ENCODE measurements around the gene DHRSX. TPM values are rescaled to one million over a fixed set of nuclear protein-coding genes. Genes with fewer than 3 reads are reported as not detected.
"Not testable (repeated sequence)": the region's sequence is repeated elsewhere in the genome, so short reads cannot be mapped to it uniquely, and the experiment has no call there.

Gene DHRSX
- total RNA-seq, 1 experiment from 2014 or later: 24.5 TPM

DNA sequence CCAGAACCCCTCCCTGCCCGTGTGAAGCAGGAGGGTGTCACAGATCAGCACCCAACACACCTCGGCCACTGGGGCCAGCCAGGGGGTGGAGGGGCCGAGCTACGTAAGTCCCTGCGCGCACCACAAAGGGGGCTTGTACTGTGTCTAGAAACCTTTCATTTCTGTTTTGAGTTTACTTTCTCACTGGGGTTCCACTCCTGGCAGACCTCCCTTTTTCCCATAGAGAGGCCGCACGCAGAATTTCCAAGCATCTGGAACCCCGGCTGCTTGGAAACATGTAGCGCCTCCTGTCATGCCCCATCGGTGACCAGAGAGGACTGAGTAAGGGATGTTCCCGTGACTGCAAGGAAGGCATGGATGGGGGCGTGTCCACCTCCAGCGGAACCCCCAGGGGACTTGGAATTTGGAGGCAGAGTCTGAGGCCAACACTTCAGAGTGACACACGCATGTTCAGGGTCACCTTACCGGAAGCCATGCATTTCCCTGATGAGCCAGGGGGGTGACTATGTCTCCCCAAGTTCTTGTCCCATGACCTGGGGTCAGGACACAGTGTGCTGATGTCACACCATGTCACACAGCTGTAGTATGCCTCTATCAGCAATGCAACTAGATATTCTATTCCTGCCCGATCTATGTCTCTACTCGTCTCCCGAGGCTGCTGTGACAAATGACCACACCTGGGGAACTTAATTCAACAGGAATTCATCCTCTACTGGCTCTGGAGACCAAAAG is 105.3 kb downstream of the DHRSX start:
- DNase-seq (ENCODE audit: low read depth): no peak

DNA sequence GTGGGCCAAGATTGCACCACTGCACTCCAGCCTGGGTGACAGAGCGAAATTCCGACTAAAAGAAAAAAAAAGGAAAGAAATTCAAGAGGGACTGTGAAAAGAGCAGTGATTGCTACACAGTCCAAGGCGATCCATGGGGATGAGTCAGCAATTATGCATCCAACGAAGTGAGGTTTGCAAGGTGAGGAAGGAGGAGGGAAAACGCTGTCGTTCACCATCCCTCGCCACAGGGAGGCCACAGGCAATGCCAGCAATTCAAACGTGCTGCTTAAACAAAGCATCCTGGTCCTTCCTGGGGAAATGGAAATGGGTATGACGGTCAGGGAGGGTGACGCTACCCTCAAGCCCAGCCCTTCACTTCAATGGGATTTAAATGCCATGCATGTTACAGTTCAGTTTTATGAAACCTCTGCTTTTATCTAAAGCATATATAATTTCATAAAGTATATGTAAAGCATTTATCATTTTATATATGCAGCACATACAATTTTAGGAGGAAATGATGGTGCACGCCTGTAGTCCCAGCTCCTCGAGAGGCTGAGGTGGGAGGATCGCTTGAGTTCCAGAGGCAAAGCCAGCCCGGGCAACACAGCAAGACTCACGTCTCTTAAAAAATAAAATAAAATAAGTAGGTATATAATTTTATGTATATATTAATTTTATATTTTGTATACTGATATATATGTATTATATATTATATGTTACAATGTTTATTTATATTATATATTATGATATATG is 108.7 kb downstream of the DHRSX start:
- DNase-seq (ENCODE audit: low read depth): peak; percentile 97

DNA sequence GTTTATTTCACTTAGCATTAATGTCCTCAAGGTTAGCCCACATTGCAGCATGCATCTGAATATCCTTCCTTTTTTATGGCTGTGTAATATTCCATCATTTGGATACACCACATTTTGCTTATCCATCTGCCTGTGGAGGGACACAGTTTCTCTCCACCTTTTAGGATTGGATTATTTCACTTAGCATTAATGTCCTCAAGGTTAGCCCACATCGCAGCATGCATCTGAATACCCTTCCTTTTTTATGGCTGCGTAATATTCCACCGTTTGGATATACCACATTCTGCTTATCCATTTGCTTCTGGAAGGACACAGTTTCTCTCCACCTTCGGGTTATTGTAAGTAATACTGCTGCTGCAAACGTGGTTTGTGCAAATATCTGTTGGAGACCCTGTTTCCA is 110.0 kb downstream of the DHRSX start:
- no peak for DNase-seq (ENCODE audit: low read depth)

DNA sequence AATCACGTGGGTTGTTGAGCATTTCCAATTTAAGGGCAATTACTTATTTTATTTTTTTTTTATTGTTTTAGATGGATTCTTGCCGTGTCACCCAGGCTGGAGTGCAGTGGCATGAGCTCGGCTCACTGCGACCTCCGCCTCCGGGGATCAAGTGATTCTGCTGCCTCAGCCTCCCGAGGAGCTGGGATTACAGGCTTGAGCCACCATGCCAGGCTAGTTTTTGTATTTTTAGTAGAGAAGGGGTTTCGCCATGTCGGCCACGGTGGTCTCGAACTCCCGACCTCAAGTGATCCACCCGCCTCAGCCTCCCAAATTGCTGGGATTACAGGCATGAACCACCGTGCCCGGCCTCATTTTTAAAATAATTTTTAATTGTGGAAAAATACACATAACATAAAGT is 111.0 kb downstream of the DHRSX start:
- DNase-seq (ENCODE audit: low read depth): not testable (repeated sequence)

DNA sequence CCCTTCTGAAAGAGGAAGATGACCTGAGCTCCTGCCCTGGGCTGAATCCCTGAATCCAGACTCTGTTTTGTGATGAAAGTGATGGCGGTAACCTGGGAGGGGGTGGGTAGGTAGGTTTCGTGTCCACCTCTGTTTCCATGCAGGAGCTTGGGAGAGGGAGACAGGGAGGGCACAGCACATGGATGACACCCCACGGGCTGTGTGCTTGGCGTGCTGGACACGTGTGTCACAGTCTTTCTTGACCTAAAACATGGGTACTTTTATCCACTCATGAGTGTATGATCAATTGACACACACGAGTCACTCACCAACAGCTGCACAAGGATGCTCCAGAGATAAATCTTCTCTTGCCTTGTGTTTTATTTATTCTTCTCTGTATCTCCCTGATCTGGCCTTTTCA is 111.5 kb downstream of the DHRSX start:
- no peak for DNase-seq (ENCODE audit: low read depth)

DNA sequence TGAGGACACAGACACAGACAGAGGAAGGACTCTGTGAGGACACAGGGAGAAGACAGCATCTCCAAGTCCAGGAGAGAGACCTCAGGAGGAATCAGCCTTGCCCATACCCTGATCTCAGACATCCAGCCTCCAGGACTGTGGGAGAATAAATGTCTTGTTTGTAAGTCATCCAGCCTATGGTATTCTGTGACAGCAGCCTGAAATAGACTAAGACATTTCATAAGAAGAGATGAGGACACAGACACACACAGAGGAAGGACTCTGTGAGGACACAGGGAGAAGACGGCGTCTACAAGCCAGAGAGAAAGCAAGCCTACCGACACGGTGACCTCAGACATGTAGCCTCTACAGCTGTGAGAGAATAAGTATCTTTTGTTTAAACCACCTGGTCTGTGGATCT is 112.1 kb downstream of the DHRSX start:
- DNase-seq (ENCODE audit: low read depth): no peak

DNA sequence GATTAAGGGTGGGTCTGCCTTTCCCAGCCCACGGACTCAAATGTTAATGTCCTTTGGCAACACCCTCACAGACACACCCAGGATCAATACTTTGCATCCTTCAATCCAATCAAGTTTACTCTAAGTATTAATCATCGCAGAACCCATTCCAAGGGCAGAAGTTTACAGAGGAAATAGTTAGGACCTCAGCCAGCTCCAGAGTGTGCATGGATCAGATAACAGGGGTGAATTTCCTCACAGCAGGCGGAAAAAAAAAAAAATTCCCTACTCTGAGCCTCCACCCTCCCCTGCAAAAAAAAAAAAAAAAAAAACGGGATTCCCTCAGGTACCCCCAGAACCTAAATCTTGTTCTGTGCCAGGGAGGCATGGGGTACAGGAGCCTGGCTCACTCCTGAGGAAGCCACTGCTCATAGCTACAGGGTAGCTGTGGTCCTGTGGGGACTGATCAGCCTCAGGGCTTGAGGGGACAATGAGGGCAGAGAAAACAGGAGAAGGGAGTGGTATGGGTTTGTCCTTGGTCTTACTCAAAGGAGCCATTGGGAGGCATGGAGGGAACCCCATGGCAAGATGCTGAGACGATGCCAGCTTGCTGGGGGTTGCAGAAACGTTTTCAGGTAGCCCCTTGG is 113.0 kb downstream of the DHRSX start:
- DNase-seq (ENCODE audit: low read depth): peak; percentile 48

DNA sequence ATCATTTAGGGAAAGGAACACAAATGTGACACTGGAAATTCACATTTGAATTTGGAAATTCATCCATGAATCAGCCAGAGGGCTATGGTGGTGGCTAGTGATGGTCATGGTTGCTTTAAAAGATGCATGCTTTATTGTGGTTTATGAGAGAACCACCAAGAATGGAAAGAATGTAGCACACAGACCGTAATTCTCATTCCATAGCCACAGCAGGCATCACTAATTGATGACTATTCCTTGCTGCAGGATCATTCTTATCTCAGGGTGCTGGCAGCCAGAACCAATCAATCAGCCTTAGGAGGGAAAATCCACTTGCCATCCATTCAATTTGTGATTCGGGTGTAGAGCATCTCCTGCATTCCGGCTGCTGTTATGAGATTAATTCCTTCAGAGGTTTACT is 115.6 kb downstream of the DHRSX start:
- peak; percentile 83 for DNase-seq (ENCODE audit: low read depth)

DNA sequence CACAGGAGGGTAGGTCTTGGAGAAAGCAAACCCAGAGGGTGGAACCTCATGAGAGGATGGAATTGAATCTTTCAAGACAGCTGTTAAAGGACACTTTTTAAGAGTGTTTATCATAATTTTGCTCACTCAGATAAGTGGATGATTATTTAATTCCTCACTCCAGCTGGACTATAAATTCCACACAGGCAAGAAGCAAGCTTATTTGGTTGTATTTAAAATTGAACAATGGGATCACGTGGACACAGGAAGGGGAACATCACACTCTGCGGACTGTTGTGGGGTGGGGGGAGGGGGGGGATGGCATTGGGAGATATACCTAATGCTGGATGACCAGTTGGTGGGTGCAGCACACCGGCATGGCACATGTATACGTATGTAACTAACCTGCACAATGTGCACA is 116.3 kb downstream of the DHRSX start:
- DNase-seq (ENCODE audit: low read depth): no peak

DNA sequence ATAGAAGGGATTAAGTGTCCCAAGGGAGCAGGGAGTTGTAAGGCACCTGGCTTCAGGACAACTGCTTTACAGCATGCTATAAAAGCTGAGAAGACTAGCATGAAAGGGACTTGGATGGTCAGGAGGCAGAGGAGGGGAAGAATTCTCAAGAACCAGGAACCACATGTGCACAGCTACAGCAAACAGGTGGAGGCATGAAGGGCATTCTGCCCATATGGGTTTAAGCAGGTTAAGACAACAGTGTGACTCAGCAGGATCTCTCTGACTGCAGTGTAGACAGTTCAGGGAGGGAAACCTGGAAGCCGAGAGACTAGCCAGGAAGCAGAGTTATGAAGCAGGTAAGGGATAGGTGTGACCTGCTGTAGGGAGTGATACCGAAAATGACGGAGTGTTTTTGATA is 117.0 kb downstream of the DHRSX start:
- DNase-seq (ENCODE audit: low read depth): no peak

DNA sequence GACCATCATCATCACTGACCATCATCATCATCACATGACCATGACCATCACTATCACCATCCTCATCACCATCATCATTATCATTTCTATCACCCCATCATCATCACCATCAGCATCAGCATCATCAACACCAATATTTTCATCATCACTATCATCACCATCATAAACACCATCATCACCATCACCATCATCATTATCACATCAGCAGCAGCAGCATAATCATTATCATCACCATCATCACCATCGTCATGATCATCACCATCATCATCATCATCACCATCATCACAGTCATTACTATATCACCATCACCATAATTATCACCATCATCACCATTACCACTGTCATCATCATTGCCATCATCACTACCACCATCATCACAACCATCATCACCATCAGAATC is 117.6 kb downstream of the DHRSX start:
- no peak for DNase-seq (ENCODE audit: low read depth)

DNA sequence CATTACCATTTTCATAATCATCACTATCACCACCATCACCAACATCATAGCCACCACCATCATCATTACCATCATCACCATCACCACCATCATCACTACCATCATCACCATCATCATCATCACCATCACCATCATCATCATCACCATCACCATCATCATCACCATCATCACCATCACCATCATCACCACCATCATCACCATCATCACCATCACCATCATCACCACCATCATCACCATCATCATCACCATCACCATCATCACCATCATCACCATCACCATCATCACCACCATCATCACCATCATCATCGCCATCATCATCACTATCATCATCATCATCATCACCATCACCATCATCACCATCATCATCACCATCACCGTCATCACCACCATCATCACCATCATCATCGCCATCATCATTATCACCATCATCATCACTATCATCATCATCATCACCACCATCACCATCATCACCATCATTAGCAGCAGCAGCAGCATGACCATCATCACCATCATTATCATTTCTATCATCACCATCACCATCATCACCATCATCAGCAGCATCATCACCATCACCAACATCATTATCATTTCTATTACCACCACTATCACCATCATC is 118.2 kb downstream of the DHRSX start:
- DNase-seq (ENCODE audit: low read depth): not testable (repeated sequence)

DNA sequence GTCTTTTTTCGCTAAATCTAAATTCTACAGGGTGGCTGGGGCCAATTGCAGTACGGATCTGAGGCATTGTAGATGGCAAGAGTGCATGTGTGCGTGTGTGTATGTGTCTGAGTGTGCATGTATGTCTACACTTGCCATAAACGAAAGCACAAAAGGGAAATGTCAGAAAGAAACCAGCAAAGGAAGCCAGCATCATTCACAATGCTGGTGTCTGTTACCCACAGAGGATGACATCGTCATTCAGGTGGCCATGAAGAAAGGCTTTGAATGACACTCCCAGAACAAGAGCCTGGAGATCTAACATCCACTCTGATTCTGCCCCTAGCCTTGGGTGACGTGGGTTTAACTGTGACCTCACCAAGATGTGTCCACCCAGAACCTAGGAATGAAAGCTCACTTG is 124.6 kb downstream of the DHRSX start:
- DNase-seq (ENCODE audit: low read depth): no peak

DNA sequence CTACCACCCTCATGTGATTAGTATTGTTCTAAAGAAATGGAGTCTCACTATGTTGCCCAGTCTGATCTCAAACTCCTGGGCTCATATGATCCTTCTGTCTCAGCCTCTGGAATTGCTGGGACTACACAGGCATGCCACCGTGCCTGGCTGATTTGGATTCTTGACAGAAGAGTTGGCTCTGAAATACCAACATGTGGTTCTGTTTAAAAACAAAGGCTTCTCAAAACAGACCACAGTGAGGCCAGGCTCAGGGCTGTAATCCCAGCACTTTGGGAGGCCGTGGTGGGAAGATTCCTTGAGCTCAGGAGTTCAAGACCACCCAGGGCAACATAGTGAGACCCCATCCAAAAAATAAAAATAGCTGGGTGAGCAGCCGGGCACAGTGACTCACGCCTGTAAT is 126.7 kb downstream of the DHRSX start:
- DNase-seq (ENCODE audit: low read depth): peak; percentile 31

DNA sequence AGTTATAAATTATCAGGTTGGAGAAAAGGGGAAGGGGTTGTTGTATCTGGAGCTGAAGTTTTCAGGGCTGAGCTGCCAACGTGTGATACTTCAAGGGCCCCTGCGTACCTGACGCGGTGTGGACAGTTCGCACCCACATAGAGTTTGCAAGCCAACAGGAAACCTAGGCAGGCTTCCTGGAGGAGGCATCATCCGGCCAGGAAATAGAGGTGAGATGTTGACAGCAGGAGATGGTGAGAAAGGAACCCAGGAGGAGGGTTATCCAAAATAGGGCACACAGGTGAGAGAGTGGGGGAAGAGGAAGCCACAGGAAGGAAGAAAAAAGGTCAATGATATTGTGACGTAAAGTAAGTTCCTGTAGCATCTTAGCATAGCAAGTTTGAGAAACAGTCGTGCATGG is 127.2 kb downstream of the DHRSX start:
- no peak for DNase-seq (ENCODE audit: low read depth)

DNA sequence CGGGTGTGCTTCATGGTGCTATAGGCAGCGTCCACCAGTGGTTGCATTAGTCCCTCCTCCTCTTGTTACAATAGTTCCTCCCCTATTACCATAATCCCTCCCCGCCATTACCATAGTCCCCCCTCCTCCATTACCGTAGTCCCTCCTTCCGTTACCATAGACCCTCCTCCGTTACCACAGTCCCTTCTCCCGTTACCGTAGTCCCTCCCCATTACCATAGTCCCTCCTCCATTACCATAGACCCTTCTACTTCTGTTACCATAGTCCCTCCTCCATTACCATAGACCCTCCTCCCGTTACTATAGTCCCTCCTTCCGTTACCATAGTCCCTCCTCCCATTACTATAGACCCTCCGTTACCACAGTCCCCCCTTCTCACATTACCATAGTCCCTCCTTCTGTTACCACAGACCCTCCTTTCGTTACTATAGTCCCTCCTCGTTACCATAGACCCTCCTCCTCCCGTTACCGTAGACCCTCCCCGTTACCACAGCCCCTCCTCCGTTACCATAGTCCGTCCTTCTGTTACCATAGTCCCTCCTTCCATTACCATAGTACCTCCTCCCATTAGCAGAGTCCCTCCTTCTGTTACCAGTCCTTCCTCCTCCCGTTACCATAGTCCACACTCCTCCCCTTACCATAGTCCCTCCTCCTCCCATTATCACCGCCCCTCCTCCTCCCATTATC is 129.6 kb downstream of the DHRSX start:
- DNase-seq (ENCODE audit: low read depth): no peak

DNA sequence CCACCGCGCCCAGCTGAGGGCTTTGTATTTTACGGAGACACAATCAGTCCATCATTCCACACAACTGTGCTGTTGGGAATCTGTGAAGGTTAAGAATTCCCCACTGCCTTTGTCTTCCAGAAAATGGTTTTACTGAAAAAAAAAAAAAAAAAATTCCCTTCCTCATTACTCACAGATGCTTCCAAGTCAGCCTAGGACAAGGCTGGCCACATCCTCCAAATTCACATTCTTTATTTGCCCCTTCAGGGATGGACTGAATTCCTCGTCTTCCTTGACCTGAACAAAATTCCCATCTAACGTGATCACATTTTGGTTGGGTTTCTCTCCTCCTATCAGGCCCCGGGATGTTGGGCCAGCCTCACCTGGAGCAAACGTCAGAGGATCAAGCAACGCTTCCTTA is 130.3 kb downstream of the DHRSX start:
- DNase-seq (ENCODE audit: low read depth): peak; percentile 76

DNA sequence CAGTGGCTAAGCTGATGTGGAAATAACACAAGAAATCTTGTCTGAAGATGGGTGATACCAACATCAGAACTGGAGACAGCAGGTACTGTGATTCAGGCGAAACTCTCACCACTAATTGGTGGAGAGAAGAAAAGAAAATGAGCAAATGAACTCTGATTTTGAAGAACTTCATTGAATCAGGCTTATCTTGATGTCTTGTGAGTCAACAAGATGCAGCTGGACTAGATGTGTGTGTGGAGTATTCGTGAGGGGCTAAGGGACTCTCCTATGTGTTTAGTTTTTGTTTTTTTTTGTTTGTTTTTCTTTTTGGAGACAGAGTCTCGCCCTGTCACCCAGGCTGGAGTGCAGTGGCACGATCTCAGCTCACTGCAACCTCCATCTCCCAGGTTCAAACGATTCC is 131.6 kb downstream of the DHRSX start:
- no peak for DNase-seq (ENCODE audit: low read depth)

DNA sequence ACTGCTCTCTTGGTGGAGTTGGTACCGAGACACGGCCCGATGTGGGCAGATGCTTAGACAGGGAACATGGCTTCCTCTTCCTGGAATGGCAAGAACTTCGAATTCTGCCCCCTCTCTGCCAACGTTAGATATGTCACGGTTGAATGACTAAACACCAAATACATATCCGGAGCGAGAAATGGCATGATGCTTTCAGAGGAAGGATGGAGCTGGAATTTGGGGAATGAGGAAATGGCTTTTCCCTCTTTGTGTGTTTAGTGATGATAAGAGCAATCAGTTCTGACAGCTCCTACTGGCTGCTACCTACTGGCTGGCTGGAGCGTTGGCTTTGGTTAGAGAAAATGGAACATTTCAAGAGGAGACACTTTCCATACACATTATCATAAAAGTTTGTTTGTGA is 140.0 kb downstream of the DHRSX start:
- no peak for DNase-seq (ENCODE audit: low read depth)

DNA sequence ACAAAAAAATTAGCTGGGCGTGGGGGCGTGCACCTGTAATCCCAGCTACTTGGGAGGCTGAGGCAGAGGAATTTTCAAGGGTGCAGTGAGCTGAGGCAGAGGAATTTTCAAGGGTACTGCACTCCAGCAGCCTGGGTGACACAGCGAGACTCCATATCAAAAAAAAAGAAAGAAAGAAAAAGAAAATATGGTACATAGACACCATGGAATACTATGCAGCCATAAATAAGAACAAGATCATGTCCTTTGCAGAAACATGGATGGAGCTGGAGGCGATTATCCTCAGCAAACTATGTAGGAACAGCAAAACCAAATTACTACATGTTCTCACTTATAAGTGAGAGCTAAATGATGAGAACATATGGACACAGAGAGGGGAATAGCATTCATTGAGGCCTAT is 141.3 kb downstream of the DHRSX start:
- not testable (repeated sequence) for DNase-seq (ENCODE audit: low read depth)

DNA sequence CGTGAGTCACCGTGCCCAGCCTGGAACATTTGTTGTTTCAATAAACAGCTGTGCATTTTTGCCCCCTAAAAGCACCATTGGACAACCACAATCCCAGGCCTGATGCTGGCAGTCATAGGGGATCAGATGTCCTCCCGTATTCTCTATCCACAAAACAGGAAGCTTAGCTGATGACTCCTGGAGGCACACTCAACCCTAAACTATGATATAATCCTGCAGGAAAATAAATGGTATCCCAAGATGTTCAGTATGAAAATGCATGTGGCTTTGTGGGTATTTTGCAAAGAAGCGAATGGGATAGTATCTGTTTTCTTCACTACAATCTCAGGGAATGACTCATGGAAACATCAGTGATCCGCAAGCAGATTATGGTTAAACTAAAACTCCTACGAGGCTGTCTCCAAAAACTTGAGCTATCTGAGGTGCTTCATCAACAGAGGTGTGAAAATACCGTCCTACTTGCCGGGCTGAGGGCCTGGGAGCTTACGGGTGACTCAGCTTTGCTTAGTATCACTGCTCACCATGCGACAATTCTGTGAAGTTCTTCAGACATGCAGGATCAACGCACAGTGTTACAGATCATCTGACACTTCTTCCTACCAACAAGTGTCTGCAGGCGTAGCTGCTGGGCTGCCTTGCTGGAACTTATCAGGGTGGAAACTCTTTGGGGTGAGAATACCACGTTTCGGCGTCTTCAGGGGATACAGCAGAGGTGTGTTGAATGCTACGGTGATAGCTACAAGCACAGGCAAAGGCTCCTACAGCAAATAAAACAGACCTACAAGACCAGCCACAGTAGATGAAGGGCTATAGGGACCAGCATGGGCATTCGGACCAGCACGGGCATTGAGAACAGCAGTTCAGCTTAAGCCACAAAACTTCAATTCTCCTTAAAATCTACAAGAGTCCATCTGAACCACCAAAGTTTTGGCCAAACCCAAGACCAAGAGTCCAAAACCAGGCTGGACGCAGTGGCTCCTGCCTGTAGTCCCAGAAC is 148.5 kb downstream of the DHRSX start:
- DNase-seq (ENCODE audit: low read depth): peak; percentile 97
